22Rv1 (cell line): ENCODE measurements around the gene PAK5.

ENCODE experiments used
- CTCF ChIP-seq: fragments of 450-650 bp; IDR thresholded peaks from 2 replicates; pipeline ENCODE4 v1.5.1; 2017; ENCODE audit warnings: mild to moderate bottlenecking
- ZFX ChIP-seq: fragments of 450-650 bp; IDR thresholded peaks from 2 replicates; pipeline ENCODE4 v1.6.1; 2017; ENCODE audit warnings: antibody characterized with exemption, borderline replicate concordance

GRCh38 chr20:9551808-9552550, 286.9 kb downstream of the PAK5 start:
- TF ChIP-seq CTCF, result no peak
- no peak for TF ChIP-seq ZFX
